Testis (tissue), 2 donors: Measurements from ENCODE around the gene PXMP2.

Experiments used
- POLR2A ChIP-seq: fragments of 450-650 bp; IDR thresholded peaks from one replicate; pipeline ENCODE4 v1.6.1; 2017; ENCODE audit warnings: antibody characterized with exemption, mild to moderate bottlenecking, moderate library complexity
- TF ChIP-seq, protein P1 (sequence below), 3 experiments: fragments of 450-650 bp in 2 of 3; fragments of 200-600 bp in 1 of 3; sonication (generic) in 1 of 3; IDR thresholded peaks; one replicate each; pipeline ENCODE4 v1.5.1; 2016 to 2019; ENCODE audit warnings: antibody characterized with exemption in 3 of 3, mild to moderate bottlenecking in 2 of 3, moderate library complexity in 1 of 3

DNA sequence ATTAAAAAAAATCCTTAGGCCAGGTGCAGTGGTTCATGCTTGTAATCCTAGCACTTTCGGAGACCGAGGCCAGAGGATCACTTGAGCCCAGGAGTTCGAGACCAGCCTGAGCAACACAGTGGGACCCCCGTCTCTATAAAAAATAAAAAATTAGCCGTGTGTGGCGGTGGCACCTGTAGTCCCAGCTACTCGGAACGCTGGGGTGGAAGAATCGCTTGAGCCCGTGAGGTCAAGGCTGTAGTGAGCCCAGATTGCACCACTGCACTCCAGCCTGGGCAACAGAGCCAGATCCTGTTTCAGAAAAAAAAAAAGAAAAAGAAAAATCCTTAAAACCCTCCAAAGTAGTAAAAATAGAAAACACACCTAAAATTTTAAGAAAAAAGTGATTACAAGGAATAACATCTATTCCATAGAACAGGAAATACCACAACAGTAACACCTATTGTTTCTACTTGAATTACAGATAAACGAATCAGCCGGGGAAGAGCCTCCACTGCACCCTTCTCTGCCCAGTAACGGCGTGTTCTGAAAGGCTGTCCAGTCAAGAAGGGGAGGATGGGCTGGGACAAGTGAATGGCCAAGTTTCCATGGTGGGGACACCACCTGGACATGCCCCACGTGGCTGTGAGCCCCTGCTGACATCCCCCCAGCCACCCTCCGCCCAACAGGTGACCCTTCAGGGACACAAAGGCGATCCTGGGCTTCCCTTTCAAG is 18.1 kb upstream of the PXMP2 start:
- no peak for TF ChIP-seq POLR2A
- TF ChIP-seq, protein P1, sequence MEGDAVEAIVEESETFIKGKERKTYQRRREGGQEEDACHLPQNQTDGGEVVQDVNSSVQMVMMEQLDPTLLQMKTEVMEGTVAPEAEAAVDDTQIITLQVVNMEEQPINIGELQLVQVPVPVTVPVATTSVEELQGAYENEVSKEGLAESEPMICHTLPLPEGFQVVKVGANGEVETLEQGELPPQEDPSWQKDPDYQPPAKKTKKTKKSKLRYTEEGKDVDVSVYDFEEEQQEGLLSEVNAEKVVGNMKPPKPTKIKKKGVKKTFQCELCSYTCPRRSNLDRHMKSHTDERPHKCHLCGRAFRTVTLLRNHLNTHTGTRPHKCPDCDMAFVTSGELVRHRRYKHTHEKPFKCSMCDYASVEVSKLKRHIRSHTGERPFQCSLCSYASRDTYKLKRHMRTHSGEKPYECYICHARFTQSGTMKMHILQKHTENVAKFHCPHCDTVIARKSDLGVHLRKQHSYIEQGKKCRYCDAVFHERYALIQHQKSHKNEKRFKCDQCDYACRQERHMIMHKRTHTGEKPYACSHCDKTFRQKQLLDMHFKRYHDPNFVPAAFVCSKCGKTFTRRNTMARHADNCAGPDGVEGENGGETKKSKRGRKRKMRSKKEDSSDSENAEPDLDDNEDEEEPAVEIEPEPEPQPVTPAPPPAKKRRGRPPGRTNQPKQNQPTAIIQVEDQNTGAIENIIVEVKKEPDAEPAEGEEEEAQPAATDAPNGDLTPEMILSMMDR (IDR thresholded peaks at IDR 0.05): no peak
